Adrenal gland (tissue), 12 donors: ENCODE results near the gene DYRK3. TPM values are rescaled to one million over a fixed set of nuclear protein-coding genes. Genes with fewer than 3 reads are reported as not detected.

ENCODE experiments used
- DNase-seq, 7 donors: peaks; one replicate each; pipeline ENCODE4 v3.0.0-alpha.2; 2019 to 2020
- H3K27ac ChIP-seq, 5 donors: fragments of 200-600 bp; sonication (generic) in 4 of 5; 1 replicate in 3 of 5; 2 replicates in 2 of 5; pipeline versions ENCODE4 v1.5.1 to v1.8.0; 2016 to 2020; ENCODE audit warnings: mild to moderate bottlenecking in 1 of 5
- H3K27me3 ChIP-seq: fragments of 200-600 bp; 2 replicates; pipeline ENCODE4 v1.8.0; 2021
- H3K36me3 ChIP-seq, 2 donors: fragments of 200-600 bp; replicated peaks in 1 of 2; 1 replicate in 1 of 2; 2 replicates in 1 of 2; pipeline versions ENCODE4 v1.5.1 to v1.8.0; 2018 to 2022
- H3K4me1 ChIP-seq, 2 donors: fragments of 200-600 bp; replicated peaks in 1 of 2; 1 replicate in 1 of 2; 2 replicates in 1 of 2; pipeline versions ENCODE4 v1.5.1 to v1.8.0; 2018 to 2021
- H3K4me3 ChIP-seq, 4 donors: fragments of 200-600 bp; sonication (generic) in 3 of 4; one replicate each; pipeline ENCODE4 v1.5.1; 2016 to 2018
- H3K9me3 ChIP-seq, 3 donors: fragments of 200-600 bp; sonication (generic) in 1 of 3; replicated peaks in 1 of 3; 1 replicate in 2 of 3; 2 replicates in 1 of 3; pipeline versions ENCODE4 v1.5.1 to v1.8.0; 2016 to 2021
- CTCF ChIP-seq, 6 experiments: fragments of 450-650 bp in 4 of 6; fragments of 200-600 bp in 2 of 6; sonication (generic) in 1 of 6; IDR thresholded peaks; 1 replicate in 5 of 6; 2 replicates in 1 of 6; pipeline versions ENCODE4 v1.5.1 to v1.8.0; 2016 to 2021; ENCODE audit warnings: antibody characterized with exemption in 6 of 6, mild to moderate bottlenecking in 2 of 6, moderate library complexity in 1 of 6
- POLR2A ChIP-seq, 2 donors: fragments of 450-650 bp; IDR thresholded peaks; one replicate each; pipeline ENCODE4 v1.6.1; 2017; ENCODE audit warnings: antibody characterized with exemption in 2 of 2, mild to moderate bottlenecking in 2 of 2, moderate library complexity in 1 of 2
- WGBS, 4 donors: extraction: QIAGEN DNeasy Blood & Tissue Kit in 2 of 4; methylation state at CpG; one replicate each; pipeline versions ENCODE4 v1.1.5 to v1.1.7; 2013 to 2017; 5-methylcytosine and 5-hydroxymethylcytosine counted together
- intact Hi-C, 2 donors: fragments of 100-400 bp; cut with DNase I; formaldehyde crosslinking; loops; one replicate each; pipeline versions ENCODE4 v1.14.1 to v1.15.0; 2022 to 2023
- polyA plus RNA-seq, 3 donors: library from polyadenylated mRNA; stranded (reverse); fragments of 200-250 nt in 2 of 3; fragments of 350-450 nt in 1 of 3; fragmentation: Illumina TruSeq in 1 of 3; extraction: RNeasy Lipid Tissue Mini Kit (QIAGEN cat#74804) in 1 of 3; gene quantifications; one replicate each; pipeline ENCODE4 v1.2.3, GENCODE V29; 2013 to 2014
- total RNA-seq, 9 donors: library from RNA; depleted of rRNA in 4 of 9; stranded (reverse); fragments of >200 nt in 4 of 9; fragments of 120-200 nt in 1 of 9; fragmentation: NEBNext Ultra II Directional in 1 of 9; extraction: Animal tissue kit (Norgen Biotek cat#: 25700) in 1 of 9; gene quantifications; one replicate each; pipeline versions ENCODE4 v1.1.0 to v1.2.4, GENCODE V29; 2013 to 2023
- donor health status: healthy with polysubstance abuse.
- donor health status: Bipolar disorder and iron deficiency.
- donor health status: DM: yes; HTN: yes; CAD: no.
- donor health status: DM: no; HTN: no; CAD: no.
- donor health status: DM: no; HTN: no; CAD: no.
- donor health status: DM: yes; HTN: yes; CAD: no.

The DYRK3 gene
- total and polyA plus RNA-seq, 12 donors: 2.9 to 6.6 (median 5.2) TPM

- no peak overlapping the region for H3K4me3 ChIP-seq
- intact Hi-C loops: no loop called here
- H3K4me1 ChIP-seq: no peaks in the 10 kb centered on the region
- no peaks in the 10 kb centered on the region for H3K27me3 ChIP-seq
- DNase-seq: no peak
- no peaks in the 10 kb centered on the region for H3K36me3 ChIP-seq
- 80 to 100% (median 94%) methylated on average over 1 of the region's 1 CpG for WGBS, 4 donors
- H3K9me3 ChIP-seq: no peaks in the 10 kb centered on the region
- H3K27ac ChIP-seq: no peak overlapping the region
- TF ChIP-seq POLR2A (IDR thresholded peaks at IDR 0.05) (no peak), CTCF (IDR thresholded peaks at IDR 0.05) (no peak)
Observed at GRCh38 chr1:206646504-206646903, 11.2 kb downstream of the DYRK3 start.

DNA sequence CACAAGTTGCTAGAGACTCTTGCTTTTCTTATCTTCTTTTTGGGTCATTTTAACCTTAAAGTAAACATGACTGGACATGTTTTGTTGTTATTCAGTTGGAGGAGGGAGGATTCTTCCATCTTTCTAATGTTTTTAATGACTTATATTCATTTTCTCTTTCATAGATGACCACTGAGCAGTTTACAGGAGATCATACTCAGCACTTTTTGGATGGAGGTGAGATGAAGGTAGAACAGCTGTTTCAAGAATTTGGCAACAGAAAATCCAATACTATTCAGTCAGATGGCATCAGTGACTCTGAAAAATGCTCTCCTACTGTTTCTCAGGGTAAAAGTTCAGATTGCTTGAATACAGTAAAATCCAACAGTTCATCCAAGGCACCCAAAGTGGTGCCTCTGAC, 11.9 kb downstream of the DYRK3 start:
- no peaks in the 10 kb centered on the region for H3K36me3 ChIP-seq
- H3K9me3 ChIP-seq: no peaks in the 10 kb centered on the region
- no peak overlapping the region for H3K4me3 ChIP-seq
- H3K27ac ChIP-seq: no peak overlapping the region
- no peaks in the 10 kb centered on the region for H3K4me1 ChIP-seq
- DNase-seq: no peak
- H3K27me3 ChIP-seq: no peaks in the 10 kb centered on the region
- intact Hi-C loops: no loop called here
- TF ChIP-seq CTCF (IDR thresholded peaks at IDR 0.05) (no peak), POLR2A (IDR thresholded peaks at IDR 0.05) (no peak)

DNA sequence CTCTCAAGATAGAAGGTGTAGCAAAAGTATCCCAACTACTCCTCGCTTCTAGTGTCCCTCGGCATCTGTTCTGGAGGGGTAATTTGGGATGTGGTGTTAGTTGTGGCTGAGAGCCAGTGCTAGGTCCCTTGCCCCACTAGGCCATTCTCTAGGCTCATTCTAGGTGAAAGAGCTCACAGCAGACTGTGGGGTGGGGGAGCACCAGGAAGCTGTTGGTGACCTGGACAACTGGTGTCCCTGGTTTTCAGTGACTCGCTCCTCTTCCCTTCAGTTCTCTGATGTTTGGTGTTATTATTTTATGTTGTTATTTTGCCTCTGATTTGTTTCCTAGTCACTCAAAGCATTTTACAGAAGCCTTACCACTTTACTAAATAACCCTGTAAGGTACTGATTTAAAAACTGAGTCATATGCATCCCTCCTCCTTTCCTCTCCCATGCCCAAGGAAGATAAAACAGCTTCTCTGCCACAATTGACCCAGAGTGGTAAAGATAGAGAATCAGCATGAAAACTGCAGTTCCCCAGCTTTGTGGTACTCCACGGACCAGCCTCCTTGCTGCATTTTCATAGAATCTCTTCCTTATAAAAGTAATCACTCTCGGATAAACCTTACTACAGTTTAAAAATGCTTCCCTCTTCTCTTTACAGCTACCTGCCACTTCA, 14.1 kb downstream of the DYRK3 start:
- TF ChIP-seq POLR2A (IDR thresholded peaks at IDR 0.05) (no peak), CTCF (IDR thresholded peaks at IDR 0.05) (no peak)
- 89 to 93% (median 91%) methylated on average over 5 of the region's 5 CpGs for WGBS, 4 donors
- Histone ChIP-seq H3K9me3 (no peaks in the 10 kb centered on the region), H3K27ac (no peak overlapping the region), H3K4me1 (no peaks in the 10 kb centered on the region), H3K36me3 (no peaks in the 10 kb centered on the region), H3K27me3 (no peaks in the 10 kb centered on the region), H3K4me3 (no peak overlapping the region)
- no peak for DNase-seq
- intact Hi-C loops: no loop called here

- Histone ChIP-seq H3K27me3 (no peaks in the 10 kb centered on the region), H3K36me3 (no peaks in the 10 kb centered on the region), H3K4me3 (no peak overlapping the region), H3K4me1 (no peaks in the 10 kb centered on the region), H3K27ac (no peak overlapping the region), H3K9me3 (no peaks in the 10 kb centered on the region)
- intact Hi-C loops: no loop called here
- no peak for DNase-seq
- TF ChIP-seq CTCF (IDR thresholded peaks at IDR 0.05) (no peak), POLR2A (IDR thresholded peaks at IDR 0.05) (no peak)
- WGBS, 4 donors: 93 to 100% (median 96%) methylated on average over 3 of the region's 3 CpGs
Observed at GRCh38 chr1:206651014-206651413, 15.7 kb downstream of the DYRK3 start.
